CD14-positive monocyte (primary cell): ENCODE measurements around the gene HOPX. TPM values are rescaled to one million over a fixed set of nuclear protein-coding genes. Genes with fewer than 3 reads are reported as not detected.
"Not testable (repeated sequence)": the region's sequence is repeated elsewhere in the genome, so short reads cannot be mapped to it uniquely, and the experiment has no call there.

Experiments
- DNase-seq, 3 donors: peaks; one replicate each; pipeline ENCODE4 v3.0.0-alpha.2; 2011 to 2022
- H2AFZ ChIP-seq: 2 replicates; pipeline ENCODE4 v1.6.0; 2012; ENCODE audit warnings: mild to moderate bottlenecking, low read depth, low read length, inconsistent platforms; ENCODE audit not compliant: insufficient read depth, poor library complexity, severe bottlenecking
- H3K27ac ChIP-seq, 2 donors: 1 replicate in 1 of 2; 2 replicates in 1 of 2; pipeline ENCODE4 v1.5.1; 2012 to 2013; ENCODE audit warnings: low read length in 2 of 2, control low read depth in 1 of 2, inconsistent platforms in 1 of 2, low read depth in 1 of 2, mild to moderate bottlenecking in 1 of 2
- H3K27me3 ChIP-seq, 2 donors: one replicate each; pipeline versions ENCODE4 v1.6.0 to v1.6.1; 2011 to 2013; ENCODE audit warnings: low read length in 2 of 2; ENCODE audit not compliant: control insufficient read depth in 2 of 2, insufficient read depth in 2 of 2
- H3K36me3 ChIP-seq, 2 donors: replicated peaks in 1 of 2; 1 replicate in 1 of 2; 2 replicates in 1 of 2; pipeline versions ENCODE4 v1.5.1 to v1.6.1; 2012 to 2013; ENCODE audit warnings: low read length in 2 of 2, control low read depth in 1 of 2, inconsistent platforms in 1 of 2, mild to moderate bottlenecking in 1 of 2; ENCODE audit not compliant: insufficient read depth in 2 of 2, control insufficient read depth in 1 of 2
- H3K4me1 ChIP-seq, 2 donors: 1 replicate in 1 of 2; 2 replicates in 1 of 2; pipeline versions ENCODE4 v1.5.1 to v1.6.1; 2012 to 2013; ENCODE audit warnings: low read length in 2 of 2, control low read depth in 1 of 2, inconsistent platforms in 1 of 2, mild to moderate bottlenecking in 1 of 2, moderate library complexity in 1 of 2; ENCODE audit not compliant: insufficient read depth in 2 of 2, control insufficient read depth in 1 of 2
- H3K4me2 ChIP-seq: replicated peaks from 2 replicates; pipeline ENCODE3; 2012; ENCODE audit warnings: low read length, moderate library complexity, mild to moderate bottlenecking; ENCODE audit not compliant: poor library complexity, severe bottlenecking; ENCODE audit errors: extremely low read depth
- H3K4me3 ChIP-seq, 3 experiments: fragments of 200-600 bp in 1 of 3; sonication (generic) in 1 of 3; replicated peaks in 1 of 3; 1 replicate in 2 of 3; 2 replicates in 1 of 3; pipeline ENCODE4 v1.5.1; 2011 to 2013; ENCODE audit warnings: low read length in 3 of 3, mild to moderate bottlenecking in 3 of 3, control low read depth in 2 of 3, low read depth in 2 of 3, inconsistent platforms in 1 of 3, moderate library complexity in 1 of 3
- H3K79me2 ChIP-seq: 2 replicates; pipeline ENCODE4 v1.6.0; 2012; ENCODE audit warnings: mild to moderate bottlenecking, control low read depth, inconsistent platforms, low read length, moderate library complexity; ENCODE audit not compliant: insufficient read depth
- H3K9ac ChIP-seq: 2 replicates; pipeline ENCODE4 v1.6.0; 2017; ENCODE audit warnings: low read length, mild to moderate bottlenecking; ENCODE audit not compliant: insufficient read depth, poor library complexity, severe bottlenecking
- H3K9me3 ChIP-seq, 2 donors: replicated peaks in 1 of 2; 1 replicate in 1 of 2; 2 replicates in 1 of 2; pipeline versions ENCODE4 v1.5.1 to v1.6.1; 2012 to 2013; ENCODE audit warnings: low read length in 2 of 2, control low read depth in 1 of 2; ENCODE audit not compliant: control insufficient read depth in 1 of 2, insufficient read depth in 1 of 2
- H4K20me1 ChIP-seq: 2 replicates; pipeline ENCODE4 v1.6.0; 2012; ENCODE audit warnings: mild to moderate bottlenecking, low read length, control low read depth, moderate library complexity; ENCODE audit not compliant: insufficient read depth
- H3K27ac Mint-ChIP-seq, 7 donors: one replicate each; pipeline ENCODE4 v1.8.0; 2020; ENCODE audit warnings: mild to moderate bottlenecking in 7 of 7, mixed read lengths in 7 of 7, moderate library complexity in 6 of 7, inconsistent platforms in 2 of 7
- H3K27me3 Mint-ChIP-seq, 3 donors: one replicate each; pipeline ENCODE4 v1.8.0; 2021 to 2022; ENCODE audit warnings: low read depth in 3 of 3, mild to moderate bottlenecking in 3 of 3, mixed read lengths in 3 of 3, moderate library complexity in 3 of 3, inconsistent platforms in 1 of 3
- H3K36me3 Mint-ChIP-seq, 2 donors: one replicate each; pipeline ENCODE4 v1.8.0; 2020; ENCODE audit warnings: mixed read lengths in 2 of 2, inconsistent platforms in 1 of 2, mild to moderate bottlenecking in 1 of 2
- H3K4me1 Mint-ChIP-seq: one replicate; pipeline ENCODE4 v1.8.0; 2020; ENCODE audit warnings: mild to moderate bottlenecking, mixed read lengths
- H3K4me3 Mint-ChIP-seq, 2 donors: one replicate each; pipeline ENCODE4 v1.8.0; 2020; ENCODE audit warnings: mild to moderate bottlenecking in 2 of 2, mixed read lengths in 2 of 2, moderate library complexity in 1 of 2
- H3K9me3 Mint-ChIP-seq, 7 donors: one replicate each; pipeline ENCODE4 v1.8.0; 2020 to 2022; ENCODE audit warnings: mixed read lengths in 7 of 7, mild to moderate bottlenecking in 6 of 7, moderate library complexity in 6 of 7, inconsistent platforms in 2 of 7
- CTCF ChIP-seq: fragments of 200-600 bp; IDR thresholded peaks from one replicate; pipeline ENCODE4 v1.8.0; 2022; ENCODE audit warnings: antibody characterized with exemption, mild to moderate bottlenecking
- WGBS: methylation state at CpG from one replicate; pipeline ENCODE4 v1.1.5; 2013; ENCODE audit warnings: missing lambda C conversion rate; ENCODE audit not compliant: insufficient coverage; 5-methylcytosine and 5-hydroxymethylcytosine counted together
- intact Hi-C, 2 donors: fragments of 100-400 bp; cut with micrococcal nuclease; formaldehyde crosslinking; loops; one replicate each; pipeline versions ENCODE4 v1.15.0 to v1.15.1; 2023
- polyA plus RNA-seq, 3 donors: library from polyadenylated mRNA; depleted of rRNA in 1 of 3; unstranded in 2 of 3; stranded (reverse) in 1 of 3; fragments of 300-500 nt in 2 of 3; fragments of >200 nt in 1 of 3; fragmentation: Illumina TruSeq in 2 of 3; gene quantifications; 1 replicate in 2 of 3; 2 replicates in 1 of 3; pipeline ENCODE4 v1.2.3, GENCODE V29; 2012 to 2021

The HOPX gene
- polyA plus RNA-seq, 3 donors, result 0.39 to 1.3 (median 0.52) TPM

- H3K79me2 ChIP-seq, result no peaks in the 10 kb centered on the region
- intact Hi-C loops, result no loop called here
- peak; percentile 29 for TF ChIP-seq CTCF
- Mint-ChIP-seq H3K4me3 (no peak overlapping the region), H3K27me3 (peaks cover 0 to 4% (median 0%) of the 10 kb centered on the region in 3 donors), H3K4me1 (peaks cover 42% of the 10 kb centered on the region), H3K36me3 (peaks cover 0 to 2% of the 10 kb centered on the region in 2 donors), H3K27ac (peak overlapping the region in 1 of 7 donors; percentile 63), H3K9me3 (peaks cover 0 to 8% (median 4%) of the 10 kb centered on the region in 7 donors)
- peaks cover 0 to 4% of the 10 kb centered on the region in 2 donors for H3K9me3 ChIP-seq
- WGBS, result 100% methylated on average over 1 of the region's 4 CpGs
- H4K20me1 ChIP-seq, result no peaks in the 10 kb centered on the region
- H3K9ac ChIP-seq, result no peak overlapping the region
- H3K4me3 ChIP-seq, result no peak overlapping the region
- H3K36me3 ChIP-seq, result no peaks in the 10 kb centered on the region
- no peaks in the 10 kb centered on the region for H3K27me3 ChIP-seq
- H2AFZ ChIP-seq, result no peak overlapping the region
- no peak overlapping the region for H3K27ac ChIP-seq
- no peak for DNase-seq
- peaks cover 27 to 33% of the 10 kb centered on the region in 2 donors for H3K4me1 ChIP-seq
- H3K4me2 ChIP-seq, result no peak overlapping the region
Observed at GRCh38 chr4:56668267-56668666, 12.8 kb downstream of the HOPX start.

DNA sequence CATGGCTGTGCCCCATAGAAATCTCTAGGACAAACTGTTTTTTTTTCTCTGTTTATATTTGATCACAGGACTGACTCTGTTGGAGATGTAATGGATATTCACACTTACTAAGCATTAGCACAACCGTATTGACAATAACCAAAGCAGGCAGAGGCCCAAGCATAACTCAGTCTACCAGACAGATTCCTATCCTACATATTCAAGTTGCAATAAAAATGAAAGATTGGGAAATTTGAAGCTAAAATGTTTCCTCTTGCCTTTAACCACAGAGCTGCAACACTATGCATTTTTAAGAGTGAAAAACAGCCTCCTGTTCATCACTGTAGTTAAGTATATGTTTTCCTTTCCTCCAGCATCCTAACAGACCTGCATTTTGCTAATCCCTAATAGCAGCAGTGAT is 13.7 kb downstream of the HOPX start:
- intact Hi-C loops, result not testable (repeated sequence)

More for the DNA sequence above, 13.7 kb downstream of the HOPX start:
- H3K36me3 ChIP-seq, H3K79me2 ChIP-seq, H3K27ac Mint-ChIP-seq, H3K9ac ChIP-seq, H3K36me3 Mint-ChIP-seq, H2AFZ ChIP-seq, H3K4me3 ChIP-seq, H3K27ac ChIP-seq, DNase-seq, H3K9me3 Mint-ChIP-seq, H3K4me2 ChIP-seq, H3K27me3 ChIP-seq, H3K27me3 Mint-ChIP-seq, H4K20me1 ChIP-seq, H3K9me3 ChIP-seq: not testable (repeated sequence)
- no CpG with 5 or more reads among the region's 1 CpG for WGBS
- H3K4me1 ChIP-seq, result peaks cover 27 to 33% of the 10 kb centered on the region in 2 donors
- Mint-ChIP-seq H3K4me3 (peak overlapping the region in 1 of 2 donors; percentile 39), H3K4me1 (peaks cover 42% of the 10 kb centered on the region)
